ENCODE measurements around the gene METTL27.

The METTL27 gene

DNA sequence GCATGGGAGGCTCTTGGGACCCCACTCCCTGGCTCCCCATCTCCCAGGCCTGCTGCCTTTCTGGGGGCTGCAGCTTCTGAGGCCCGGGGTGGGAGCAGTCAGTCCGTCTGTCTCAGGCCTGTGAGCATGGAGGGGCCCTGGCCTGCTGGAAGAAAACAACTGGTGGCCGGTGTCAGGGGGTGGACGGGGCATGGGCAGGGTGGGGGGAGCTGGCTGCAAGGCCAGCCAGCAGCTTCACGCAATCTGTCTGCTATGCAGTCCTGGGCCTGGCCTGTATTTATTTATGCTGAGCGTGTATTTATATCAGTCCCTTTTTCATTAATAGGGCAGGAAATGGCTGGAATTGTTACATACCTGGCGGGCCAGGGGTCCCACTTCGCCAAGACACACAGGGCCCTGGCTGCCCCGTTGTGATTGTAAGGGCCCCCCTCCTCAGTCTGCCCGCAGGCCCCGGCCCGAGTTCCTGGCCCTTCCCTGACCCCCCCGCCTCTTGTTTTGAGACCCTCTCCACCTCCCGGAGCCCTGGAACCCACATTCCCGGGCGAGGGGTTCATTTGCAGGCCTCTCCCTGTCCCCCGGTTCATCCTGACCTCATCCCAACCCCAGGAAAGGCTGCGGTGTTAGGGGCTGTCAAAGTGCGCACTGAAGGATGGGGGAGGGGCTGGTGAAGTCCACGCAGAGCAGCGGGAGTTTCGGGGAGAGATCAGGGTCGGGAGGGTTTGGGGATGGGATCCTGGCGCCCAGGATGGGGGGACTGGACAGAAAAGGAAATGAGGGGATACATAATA, 26.9 kb upstream of the METTL27 start:
- no peak for DNase-seq (ENCODE audit: low read depth)

- no peak for DNase-seq (ENCODE audit: low read depth)
These were observed 24.1 kb upstream of the METTL27 start for GRCh38 chr7:73866446-73866767.

GRCh38 chr7:73865738-73866445, 23.6 kb upstream of the METTL27 start:
- DNase-seq (ENCODE audit: low read depth) = peak; percentile 46

DNA sequence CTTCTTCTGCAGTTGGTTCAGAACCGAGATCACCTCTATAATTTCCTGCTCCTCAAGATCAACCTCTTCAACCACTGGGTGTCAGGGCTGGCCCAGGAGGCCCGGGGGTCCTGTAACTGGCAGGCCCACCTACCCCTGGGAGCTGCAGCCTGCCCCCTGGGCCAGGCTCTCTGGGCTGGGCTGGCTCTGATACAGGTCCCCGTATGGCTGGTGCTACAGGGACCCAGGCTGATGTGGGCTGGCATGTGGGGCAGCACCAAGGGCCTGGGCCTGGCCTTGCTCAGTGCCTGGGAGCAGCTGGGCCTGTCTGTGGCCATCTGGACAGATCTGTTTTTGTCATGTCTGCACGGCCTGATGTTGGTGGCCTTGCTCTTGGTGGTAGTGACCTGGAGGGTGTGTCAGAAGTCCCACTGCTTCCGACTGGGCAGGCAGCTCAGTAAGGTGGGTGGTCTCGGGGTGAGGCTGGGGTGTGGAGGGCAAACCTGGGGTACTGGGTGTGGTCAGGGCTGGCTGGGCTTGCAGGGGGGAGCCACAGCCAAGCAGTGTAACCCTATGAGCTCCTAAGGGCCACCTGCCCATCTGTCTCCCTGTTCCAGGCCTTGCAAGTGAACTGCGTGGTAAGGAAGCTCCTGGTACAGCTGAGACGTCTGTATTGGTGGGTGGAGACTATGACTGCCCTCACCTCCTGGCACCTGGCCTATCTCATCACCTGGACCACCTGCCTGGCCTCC, 22.8 kb upstream of the METTL27 start:
- DNase-seq (ENCODE audit: low read depth) = no peak

- no peak for DNase-seq (ENCODE audit: low read depth)
These were observed 19.0 kb upstream of the METTL27 start for GRCh38 chr7:73861305-73861704.

- DNase-seq (ENCODE audit: low read depth) = no peak
These were observed 18.5 kb upstream of the METTL27 start, which contains the start of gene TMEM270 for GRCh38 chr7:73860859-73861258. TMEM270 (plus strand) TSS chr7:73861159; CDS start chr7:73861195, 36 bp downstream.

- DNase-seq (ENCODE audit: low read depth) = no peak
These were observed 16.5 kb upstream of the METTL27 start for GRCh38 chr7:73858807-73859206.

DNA sequence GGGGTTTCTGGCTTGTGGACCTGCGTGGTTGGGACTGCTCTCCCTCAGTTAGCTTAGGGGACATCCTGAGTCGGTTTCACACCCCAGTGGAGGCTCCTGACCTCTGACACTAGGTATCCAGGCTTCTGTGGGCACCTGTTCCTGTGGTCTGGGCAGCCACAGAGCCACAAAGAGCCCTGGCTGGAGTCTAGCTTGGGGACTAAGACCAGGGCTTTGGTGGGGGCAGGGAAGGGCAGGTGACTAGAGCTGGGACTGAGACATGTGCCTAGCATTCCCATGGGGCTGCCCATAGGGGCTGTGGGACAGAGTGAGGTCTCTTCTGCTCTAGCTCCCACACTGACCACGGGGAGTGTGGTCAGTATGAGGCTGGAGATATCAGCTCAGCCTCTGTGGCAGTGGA, 14.6 kb upstream of the METTL27 start:
- DNase-seq (ENCODE audit: low read depth) = no peak

DNA sequence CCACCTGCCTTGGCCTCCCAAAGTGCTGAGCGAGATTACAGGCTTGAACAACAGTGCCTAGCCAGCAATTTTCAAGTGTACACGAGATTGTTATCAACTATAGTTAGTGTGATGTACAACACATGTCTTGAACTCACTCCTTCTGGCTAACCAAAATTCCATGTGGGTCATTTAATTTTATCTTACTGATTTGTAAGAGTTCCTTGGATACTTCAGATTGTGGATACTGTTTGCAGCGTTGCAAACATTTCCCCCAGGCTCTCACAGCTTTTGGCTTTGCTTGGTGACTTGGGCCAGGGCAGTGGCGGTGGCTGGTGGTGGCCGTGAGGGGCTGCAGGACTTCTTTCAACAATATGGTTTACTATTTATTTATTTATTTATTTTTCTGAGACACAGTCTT, 10.2 kb upstream of the METTL27 start:
- DNase-seq (ENCODE audit: low read depth) = peak; percentile 39

DNA sequence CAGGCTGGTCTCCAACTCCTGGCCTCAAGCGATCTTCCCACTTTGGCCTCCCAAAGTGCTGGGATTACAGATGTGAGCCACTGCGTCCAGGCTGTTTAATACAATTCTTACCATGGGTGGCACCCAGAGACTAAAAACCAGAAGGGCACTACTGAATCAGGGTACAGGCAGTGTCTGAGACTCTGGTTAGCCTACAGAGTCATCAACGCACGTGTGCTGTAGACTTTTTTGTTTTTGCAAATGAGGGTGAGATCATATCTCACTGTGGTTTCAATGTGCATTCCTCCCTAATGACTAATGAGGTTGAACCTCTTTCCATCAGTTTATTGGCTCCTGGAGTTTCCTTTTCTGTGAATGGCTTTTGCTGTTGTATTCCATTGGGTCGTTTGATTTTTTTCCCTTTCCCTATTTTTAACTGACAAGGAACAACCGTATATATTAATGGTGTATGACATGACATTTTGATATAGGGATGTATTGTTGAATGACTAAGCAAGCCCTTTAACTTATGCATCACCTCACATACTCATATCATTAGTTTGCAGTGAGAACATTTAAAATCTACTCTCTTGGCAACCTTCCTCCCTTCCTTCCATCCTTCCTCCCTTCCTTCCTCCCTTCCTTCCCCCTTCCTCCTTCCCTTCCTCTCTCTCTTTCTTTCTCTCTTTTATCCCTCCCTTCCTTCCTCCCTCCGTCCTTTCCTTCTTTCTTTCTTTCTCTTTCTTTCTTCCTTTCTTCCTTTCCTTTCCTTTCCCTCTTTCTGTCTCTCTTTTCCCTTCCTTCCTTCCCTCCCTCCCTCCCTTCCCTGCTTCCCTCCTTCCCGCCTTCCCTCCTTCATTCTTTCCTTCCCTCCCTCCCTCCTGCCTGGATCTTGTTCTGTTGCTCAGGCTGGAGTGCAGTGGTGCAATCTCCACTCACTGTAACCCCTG, 9.4 kb upstream of the METTL27 start:
- peak; percentile 98 for DNase-seq (ENCODE audit: low read depth)

DNA sequence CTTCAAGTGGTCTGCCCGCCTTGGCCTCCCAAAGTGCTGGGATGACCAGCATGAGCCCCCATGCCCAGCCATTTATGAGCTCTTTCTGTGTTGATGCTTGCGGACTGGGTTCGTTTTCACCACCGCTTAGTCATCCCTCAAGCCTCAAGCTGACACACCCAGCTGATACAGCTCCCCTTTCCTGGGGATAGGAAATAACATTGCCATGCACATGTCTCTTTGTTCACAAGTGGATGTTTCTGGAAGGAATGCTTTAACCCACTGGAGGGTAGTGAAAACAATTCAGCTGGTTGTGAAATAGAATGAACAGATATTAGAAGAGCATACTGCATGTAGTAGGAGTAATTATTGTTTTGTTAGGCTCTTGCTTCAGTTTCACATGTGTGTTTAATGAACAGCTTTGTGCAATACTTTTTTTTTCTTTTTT, 8.5 kb upstream of the METTL27 start:
- peak; percentile 99 for DNase-seq (ENCODE audit: low read depth)

DNA sequence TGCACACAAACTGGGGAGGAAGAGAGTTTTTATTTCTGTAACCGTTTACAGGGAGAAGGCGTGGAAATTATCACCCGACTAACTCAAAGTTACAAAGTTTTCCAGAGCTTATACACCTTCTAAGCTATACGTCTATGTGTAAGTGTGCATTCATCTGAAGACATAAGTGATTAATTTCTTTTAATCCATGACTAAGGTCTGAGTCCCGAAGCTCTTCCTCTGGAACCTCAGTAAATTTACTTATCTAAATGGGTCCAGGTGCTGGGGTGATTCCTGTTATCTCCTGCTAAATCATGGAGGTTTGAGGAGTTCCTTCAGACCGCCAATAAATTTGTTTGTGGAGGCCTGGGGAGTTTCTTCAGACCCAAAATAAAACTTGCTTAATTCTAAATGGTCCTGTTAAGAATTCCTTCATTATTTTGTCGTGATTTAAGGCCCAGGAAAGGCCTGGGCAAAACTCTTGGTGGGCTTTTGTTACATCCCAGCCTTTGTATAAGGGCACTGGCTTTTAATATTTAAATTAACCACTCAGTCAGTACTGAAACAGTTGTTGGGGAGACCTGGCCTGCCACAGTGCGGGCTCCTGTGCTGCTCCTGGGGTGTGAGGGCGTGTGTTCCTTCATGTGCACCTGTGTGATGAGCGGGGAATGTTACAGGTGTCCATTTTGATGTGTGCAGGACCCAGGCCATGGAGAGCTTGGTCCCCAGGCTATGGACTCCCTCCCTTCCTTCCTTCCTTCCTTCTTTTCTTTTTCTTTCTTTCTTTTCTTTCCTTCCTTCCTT, 5.8 kb upstream of the METTL27 start:
- no peak for DNase-seq (ENCODE audit: low read depth)

DNA sequence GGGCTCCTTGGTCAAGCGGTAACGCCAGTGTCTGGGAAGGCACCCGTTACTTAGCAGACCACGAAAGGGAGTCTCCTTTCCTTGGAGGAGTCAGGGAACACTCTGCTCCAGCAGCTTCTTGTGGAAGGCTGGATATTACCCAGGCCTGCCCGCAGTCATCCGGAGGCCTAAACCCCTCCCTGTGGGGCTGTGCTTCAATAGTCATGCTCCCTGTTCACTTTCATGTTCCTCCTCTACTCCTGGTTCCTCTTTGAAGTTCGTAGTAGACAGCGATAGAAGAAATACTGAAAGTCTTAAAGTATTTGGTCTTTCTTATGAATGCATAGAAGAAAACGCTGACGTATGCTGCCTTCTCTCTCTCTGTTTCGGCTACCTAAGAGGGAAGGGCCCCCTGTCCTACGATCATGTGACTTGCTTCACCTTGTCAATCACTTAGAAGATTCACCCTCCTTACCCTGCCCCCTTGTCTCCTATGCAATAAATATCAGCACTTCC, 3.4 kb upstream of the METTL27 start:
- DNase-seq (ENCODE audit: low read depth) = peak; percentile 94

GRCh38 chr7:73844848-73845460, 2.6 kb upstream of the METTL27 start:
- peak; percentile 91 for DNase-seq (ENCODE audit: low read depth)

DNA sequence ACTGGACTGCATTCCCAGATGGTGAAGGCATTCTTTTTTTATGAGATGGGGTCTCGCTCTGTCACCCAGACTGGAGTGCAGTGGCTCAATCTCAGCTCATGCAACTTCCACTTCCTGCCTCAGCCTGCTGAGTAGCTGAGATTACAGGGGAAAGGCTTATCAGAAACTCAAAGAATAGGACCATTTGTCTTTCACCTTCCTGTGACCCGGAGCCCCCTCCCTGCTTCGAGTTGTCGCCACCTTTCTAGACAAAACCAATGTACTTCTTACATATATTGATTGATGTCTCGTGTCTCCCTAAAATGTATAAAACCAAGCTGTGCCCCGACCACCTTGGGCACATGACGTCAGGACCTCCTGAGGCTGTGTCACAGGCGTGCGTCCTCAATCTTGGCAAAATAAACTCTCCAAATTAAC, 1.8 kb upstream of the METTL27 start:
- DNase-seq (ENCODE audit: low read depth) = no peak

DNA sequence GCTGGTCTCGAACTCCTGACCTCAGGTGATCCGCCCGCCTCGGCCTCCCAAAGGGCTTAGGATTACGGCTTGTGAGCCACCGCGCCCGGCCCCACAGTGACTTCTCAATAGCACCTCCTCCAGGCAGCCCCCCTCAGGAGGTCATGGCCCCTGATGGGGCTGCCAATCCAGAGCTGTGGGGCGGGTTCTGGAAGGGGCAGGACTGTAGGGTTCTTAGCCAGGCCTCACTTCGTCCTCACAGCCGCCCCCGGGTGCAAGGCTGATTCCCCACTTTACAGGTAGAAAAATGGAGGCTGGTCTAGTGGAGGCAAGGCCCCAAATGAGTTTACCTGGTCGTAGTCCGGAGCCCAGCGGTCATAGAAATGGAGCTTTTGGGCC, 638 bp downstream of the METTL27 start:
- no peak for DNase-seq (ENCODE audit: low read depth)

DNA sequence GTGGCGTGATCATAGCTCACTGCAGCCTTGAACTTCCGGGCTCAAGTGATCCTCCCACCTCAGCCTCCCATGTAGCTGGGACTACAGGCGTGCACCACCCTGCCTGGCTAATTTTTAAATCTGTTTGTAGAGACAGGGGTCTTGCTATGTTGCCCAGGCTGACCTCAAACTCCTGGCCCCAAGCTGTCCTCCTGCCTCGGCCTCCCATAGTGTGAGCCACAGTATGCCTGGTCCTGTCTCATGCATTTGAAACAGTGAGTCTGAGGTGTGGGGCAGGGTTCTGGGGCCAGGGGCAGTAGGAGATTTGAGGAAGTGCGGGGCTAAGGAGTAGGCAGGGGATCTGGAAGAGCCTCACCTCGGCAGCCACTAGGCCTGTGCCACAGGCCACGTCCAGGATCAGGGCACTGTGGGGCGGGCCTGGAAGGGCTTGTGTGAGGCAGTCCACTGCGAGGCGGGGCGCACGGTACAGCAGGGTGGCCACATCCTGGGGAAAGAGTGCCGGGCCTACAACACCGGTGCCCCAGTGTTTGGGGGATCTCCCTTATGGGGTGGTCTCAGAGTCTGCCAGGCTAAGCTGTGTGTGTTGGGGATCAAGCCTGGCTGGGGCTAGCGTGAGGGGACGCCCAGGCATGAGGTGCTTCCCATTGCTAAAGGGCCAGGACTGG, 1.5 kb downstream of the METTL27 start:
- DNase-seq (ENCODE audit: low read depth) = no peak

DNA sequence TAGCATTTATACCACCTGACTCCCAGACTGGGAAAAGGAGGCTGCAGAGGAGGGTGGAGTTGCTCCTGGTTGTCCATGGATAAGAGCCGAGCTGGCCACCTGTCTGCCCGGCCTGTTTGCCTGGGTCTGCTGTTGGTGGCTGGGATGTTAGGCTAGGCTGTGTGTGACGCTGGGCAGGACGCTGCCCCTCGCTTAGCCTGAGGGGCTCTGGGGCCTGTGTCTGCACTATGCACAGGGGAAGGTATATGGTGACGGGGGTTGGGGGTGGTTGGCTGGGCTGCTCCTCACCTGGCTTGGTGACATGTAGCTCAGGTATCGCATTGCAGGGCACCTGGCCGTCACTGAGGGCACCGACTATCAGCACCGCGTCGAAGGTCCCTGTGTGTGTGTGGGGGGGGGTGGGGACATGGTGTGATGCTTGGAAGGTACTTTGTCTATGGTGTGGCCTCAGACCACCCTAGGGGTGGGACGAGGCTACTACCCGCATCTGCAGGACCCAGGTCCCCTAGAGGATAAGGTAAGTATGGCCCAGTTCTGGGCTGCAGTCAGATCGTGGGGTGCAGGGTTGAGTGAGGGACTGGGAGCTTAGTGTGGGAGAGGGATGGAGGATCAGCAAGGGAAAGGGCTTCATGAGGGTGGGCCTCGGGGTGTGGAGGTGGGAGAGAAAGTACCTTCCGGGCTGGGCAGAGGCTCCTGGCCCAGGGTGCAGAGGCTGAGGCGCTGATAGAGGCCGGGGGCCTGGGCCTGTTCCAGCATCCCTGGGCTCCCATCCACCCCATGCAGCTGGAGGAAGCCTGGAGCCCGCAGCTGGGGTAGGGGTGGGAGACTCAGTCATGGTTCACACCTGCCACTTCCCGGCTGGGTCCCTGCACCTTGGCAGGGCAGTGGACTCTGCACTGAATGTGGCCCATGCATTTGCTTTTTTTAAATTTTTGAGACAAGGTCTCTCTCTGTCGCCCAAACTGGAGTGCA, 2.3 kb downstream of the METTL27 start:
- no peak for DNase-seq (ENCODE audit: low read depth)

DNA sequence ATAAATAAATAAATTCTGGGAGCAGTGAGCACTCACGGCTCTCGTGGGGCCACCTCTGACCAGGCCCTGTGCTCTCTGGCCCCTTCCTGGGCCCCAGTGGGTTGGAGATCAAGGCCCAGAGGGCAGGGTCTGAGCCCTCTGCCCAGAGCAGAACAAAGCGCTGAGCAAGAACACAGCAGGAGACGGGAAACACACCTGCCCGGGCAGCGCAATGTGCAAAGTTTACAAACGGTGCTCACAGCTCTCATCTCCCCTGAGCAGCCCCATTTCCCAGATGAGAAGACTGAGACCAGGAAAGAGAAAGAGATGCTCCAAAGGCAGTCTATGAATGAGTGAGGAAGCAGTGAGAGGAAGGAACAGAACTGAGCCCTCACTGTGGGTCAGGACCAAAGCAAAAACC, 3.0 kb downstream of the METTL27 start:
- DNase-seq (ENCODE audit: low read depth) = no peak
